PC-3 (cell line): Measurements from ENCODE around the gene ROBO2.

Source experiments
- EZH2phosphoT487 ChIP-seq: fragments of 300-600 bp; sonication (generic); IDR thresholded peaks from 2 replicates; pipeline ENCODE4 v1.6.1; 2018; ENCODE audit warnings: mild to moderate bottlenecking, antibody characterized with exemption, low read length, borderline replicate concordance
- TF ChIP-seq, protein P1 (sequence below): fragments of 300-600 bp; sonication (generic); conservative IDR thresholded peaks from 2 replicates; pipeline ENCODE4 v1.5.1; 2017; ENCODE audit warnings: antibody characterized with exemption, low read depth, mild to moderate bottlenecking, low read length

DNA sequence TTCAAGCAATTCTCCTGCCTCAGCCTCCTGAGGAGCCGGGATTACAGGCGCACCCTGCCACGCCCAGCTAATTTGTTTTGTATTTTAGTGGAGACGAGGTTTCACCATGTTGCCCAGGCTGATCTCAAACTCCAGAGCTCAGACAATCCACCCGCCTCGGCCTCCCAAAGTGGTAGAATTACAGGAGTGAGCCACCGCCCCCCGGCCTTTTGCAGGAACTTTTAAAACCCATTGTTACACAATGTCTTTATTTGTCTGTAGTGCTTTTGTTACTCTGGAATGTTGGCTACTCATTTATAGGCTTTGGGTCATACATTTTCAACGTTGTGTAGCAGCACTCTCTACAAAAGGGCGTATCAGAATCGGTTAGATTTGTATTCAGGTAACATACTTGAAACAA lies 499.1 kb downstream of the ROBO2 start:
- TF ChIP-seq, protein P1, sequence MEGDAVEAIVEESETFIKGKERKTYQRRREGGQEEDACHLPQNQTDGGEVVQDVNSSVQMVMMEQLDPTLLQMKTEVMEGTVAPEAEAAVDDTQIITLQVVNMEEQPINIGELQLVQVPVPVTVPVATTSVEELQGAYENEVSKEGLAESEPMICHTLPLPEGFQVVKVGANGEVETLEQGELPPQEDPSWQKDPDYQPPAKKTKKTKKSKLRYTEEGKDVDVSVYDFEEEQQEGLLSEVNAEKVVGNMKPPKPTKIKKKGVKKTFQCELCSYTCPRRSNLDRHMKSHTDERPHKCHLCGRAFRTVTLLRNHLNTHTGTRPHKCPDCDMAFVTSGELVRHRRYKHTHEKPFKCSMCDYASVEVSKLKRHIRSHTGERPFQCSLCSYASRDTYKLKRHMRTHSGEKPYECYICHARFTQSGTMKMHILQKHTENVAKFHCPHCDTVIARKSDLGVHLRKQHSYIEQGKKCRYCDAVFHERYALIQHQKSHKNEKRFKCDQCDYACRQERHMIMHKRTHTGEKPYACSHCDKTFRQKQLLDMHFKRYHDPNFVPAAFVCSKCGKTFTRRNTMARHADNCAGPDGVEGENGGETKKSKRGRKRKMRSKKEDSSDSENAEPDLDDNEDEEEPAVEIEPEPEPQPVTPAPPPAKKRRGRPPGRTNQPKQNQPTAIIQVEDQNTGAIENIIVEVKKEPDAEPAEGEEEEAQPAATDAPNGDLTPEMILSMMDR: no peak
- no peak for TF ChIP-seq EZH2phosphoT487
